ENCODE data around the gene KIAA1755. TPM values are rescaled to one million over a fixed set of nuclear protein-coding genes. Genes with fewer than 3 reads are reported as not detected.

KIAA1755 gene
- 1 to 10 TPM in 1 of 4 donors, under 1 TPM in 3; 0.12 to 3.4 (median 0.39) TPM for total RNA-seq

GRCh38 chr20:38260378-38261053 is at the start of gene KIAA1755:
Gene KIAA1755, minus strand, starts transcription at chr20:38260735. Its CDS starts 235 bp downstream, at chr20:38260500.
- Histone ChIP-seq H3K9me3 (no peaks in the 10 kb centered on the region), H3K4me1 (peaks cover 0 to 21% (median 0%) of the 10 kb centered on the region in 3 donors), H3K4me3 (peak within 1 kb of the TSS; percentile 28 to 60 (median 46)), H3K36me3 (no peaks in the 10 kb centered on the region), H3K27ac (peak within 1 kb of the TSS; percentile 75 to 93 (median 86)), H3K27me3 (peaks cover 0 to 36% (median 0%) of the 10 kb centered on the region in 4 donors)
- intact Hi-C loops (cut with DNase I) = no loop called here
- 7 to 10% methylated on average over 3 to 7 of the region's 65 CpGs for WGBS, 2 donors
- no peak for DNase-seq
- TF ChIP-seq CTCF (IDR thresholded peaks at IDR 0.05) (no peak), POLR2A (IDR thresholded peaks at IDR 0.05) (no peak)

- no peak overlapping the region for H3K4me3 ChIP-seq
- peaks cover 0 to 9% (median 8%) of the 10 kb centered on the region in 3 donors for H3K4me1 ChIP-seq
- TF ChIP-seq POLR2A (IDR thresholded peaks at IDR 0.05) = no peak
- no peak for TF ChIP-seq CTCF (IDR thresholded peaks at IDR 0.05)
- H3K36me3 ChIP-seq = no peaks in the 10 kb centered on the region
- peaks cover 0 to 21% (median 0%) of the 10 kb centered on the region in 4 donors for H3K27me3 ChIP-seq
- DNase-seq = no peak
- no peaks in the 10 kb centered on the region for H3K9me3 ChIP-seq
- WGBS, 2 donors = 86 to 90% methylated on average over 1 of the region's 1 CpG
- no peak overlapping the region for H3K27ac ChIP-seq
- intact Hi-C loops (cut with DNase I) = no loop called here
Observed at GRCh38 chr20:38308447-38308846, 47.9 kb upstream of the KIAA1755 start.

GRCh38 chr20:38308047-38308438 is 47.5 kb upstream of the KIAA1755 start:
- DNase-seq = no peak
- Histone ChIP-seq H3K36me3 (no peaks in the 10 kb centered on the region), H3K4me3 (no peak overlapping the region), H3K4me1 (peaks cover 0 to 9% (median 8%) of the 10 kb centered on the region in 3 donors), H3K27ac (no peak overlapping the region), H3K27me3 (peaks cover 0 to 21% (median 0%) of the 10 kb centered on the region in 4 donors), H3K9me3 (no peaks in the 10 kb centered on the region)
- intact Hi-C loops (cut with DNase I) = no loop called here
- TF ChIP-seq POLR2A (IDR thresholded peaks at IDR 0.05) = no peak
- no peak for TF ChIP-seq CTCF (IDR thresholded peaks at IDR 0.05)
- 51 to 60% methylated on average over 1 to 4 of the region's 4 CpGs for WGBS, 2 donors

GRCh38 chr20:38307371-38308046 is 47.0 kb upstream of the KIAA1755 start:
- peaks cover 0 to 26% (median 0%) of the 10 kb centered on the region in 4 donors for H3K27me3 ChIP-seq
- 50 to 73% methylated on average over 4 to 8 of the region's 8 CpGs for WGBS, 2 donors
- intact Hi-C loops (cut with DNase I) = no loop called here
- DNase-seq = no peak
- no peak overlapping the region for H3K27ac ChIP-seq
- TF ChIP-seq POLR2A (IDR thresholded peaks at IDR 0.05) = no peak
- TF ChIP-seq CTCF (IDR thresholded peaks at IDR 0.05) = no peak
- no peak overlapping the region for H3K4me3 ChIP-seq
- H3K9me3 ChIP-seq = no peaks in the 10 kb centered on the region
- H3K4me1 ChIP-seq = peaks cover 0 to 9% (median 8%) of the 10 kb centered on the region in 3 donors
- no peaks in the 10 kb centered on the region for H3K36me3 ChIP-seq

- Histone ChIP-seq H3K27ac (no peak overlapping the region), H3K4me3 (no peak overlapping the region), H3K27me3 (peaks cover 0 to 26% (median 0%) of the 10 kb centered on the region in 4 donors), H3K4me1 (peaks cover 0 to 5% (median 0%) of the 10 kb centered on the region in 3 donors), H3K36me3 (no peaks in the 10 kb centered on the region), H3K9me3 (no peaks in the 10 kb centered on the region)
- no peak for DNase-seq
- 71 to 86% methylated on average over 6 of the region's 6 CpGs for WGBS, 2 donors
- intact Hi-C loops (cut with DNase I) = no loop called here
- TF ChIP-seq POLR2A (IDR thresholded peaks at IDR 0.05) (no peak), CTCF (IDR thresholded peaks at IDR 0.05) (no peak)
Observed at GRCh38 chr20:38306379-38306778, 45.8 kb upstream of the KIAA1755 start.
